ENCODE measurements around the gene SLC23A2.
A peak's percentile ranks its signal among the peaks of the same experiment; 100 is the strongest.

SLC23A2 gene

GRCh38 chr20:4876301-4876700 lies 125.0 kb downstream of the SLC23A2 start:
- no peak for FAIRE-seq
- TF ChIP-seq POU2F2 (IDR thresholded peaks at IDR 0.05; ENCODE audit: low read depth, low read length) (no peak), PAX5 (IDR thresholded peaks at IDR 0.05; ENCODE audit: insufficient read depth, low read length, severe bottlenecking) (no peak), POLR2A (IDR thresholded peaks at IDR 0.05; ENCODE audit: low read depth, low read length) (no peak), POLR2AphosphoS5 (IDR thresholded peaks at IDR 0.05; ENCODE audit: low read depth, low read length) (no peak), SPI1 (IDR thresholded peaks at IDR 0.05; ENCODE audit: low read depth, low read length) (no peak), TAF1 (IDR thresholded peaks at IDR 0.05; ENCODE audit: low read depth, low read length) (no peak)
- no peak for DNase-seq (ENCODE audit: insufficient read length, low spot score)

GRCh38 chr20:4875578-4876067 lies 125.7 kb downstream of the SLC23A2 start:
- TF ChIP-seq POLR2A (IDR thresholded peaks at IDR 0.05; ENCODE audit: low read depth, low read length) (no peak), PAX5 (IDR thresholded peaks at IDR 0.05; ENCODE audit: insufficient read depth, low read length, severe bottlenecking) (no peak), TAF1 (IDR thresholded peaks at IDR 0.05; ENCODE audit: low read depth, low read length) (no peak), POLR2AphosphoS5 (IDR thresholded peaks at IDR 0.05; ENCODE audit: low read depth, low read length) (no peak), SPI1 (IDR thresholded peaks at IDR 0.05; ENCODE audit: low read depth, low read length) (no peak), POU2F2 (IDR thresholded peaks at IDR 0.05; ENCODE audit: low read depth, low read length) (no peak)
- FAIRE-seq (peak; percentile 74), DNase-seq (ENCODE audit: insufficient read length, low spot score) (no peak)

GRCh38 chr20:4873396-4873795 lies 127.9 kb downstream of the SLC23A2 start:
- DNase-seq (ENCODE audit: insufficient read length, low spot score) (no peak), FAIRE-seq (no peak)
- TF ChIP-seq POLR2AphosphoS5 (IDR thresholded peaks at IDR 0.05; ENCODE audit: low read depth, low read length) (no peak), PAX5 (IDR thresholded peaks at IDR 0.05; ENCODE audit: insufficient read depth, low read length, severe bottlenecking) (no peak), POU2F2 (IDR thresholded peaks at IDR 0.05; ENCODE audit: low read depth, low read length) (no peak), SPI1 (IDR thresholded peaks at IDR 0.05; ENCODE audit: low read depth, low read length) (no peak), TAF1 (IDR thresholded peaks at IDR 0.05; ENCODE audit: low read depth, low read length) (no peak), POLR2A (IDR thresholded peaks at IDR 0.05; ENCODE audit: low read depth, low read length) (no peak)

GRCh38 chr20:4871486-4871885 lies 129.8 kb downstream of the SLC23A2 start:
- no peak for FAIRE-seq
- TF ChIP-seq PAX5 (IDR thresholded peaks at IDR 0.05; ENCODE audit: insufficient read depth, low read length, severe bottlenecking) (no peak), SPI1 (IDR thresholded peaks at IDR 0.05; ENCODE audit: low read depth, low read length) (no peak), POLR2AphosphoS5 (IDR thresholded peaks at IDR 0.05; ENCODE audit: low read depth, low read length) (no peak), TAF1 (IDR thresholded peaks at IDR 0.05; ENCODE audit: low read depth, low read length) (no peak), POU2F2 (IDR thresholded peaks at IDR 0.05; ENCODE audit: low read depth, low read length) (no peak), POLR2A (IDR thresholded peaks at IDR 0.05; ENCODE audit: low read depth, low read length) (no peak)
- DNase-seq (ENCODE audit: insufficient read length, low spot score), result no peak

- TF ChIP-seq TAF1 (IDR thresholded peaks at IDR 0.05; ENCODE audit: low read depth, low read length), result no peak
- no peak for TF ChIP-seq SPI1 (IDR thresholded peaks at IDR 0.05; ENCODE audit: low read depth, low read length)
- TF ChIP-seq POU2F2 (IDR thresholded peaks at IDR 0.05; ENCODE audit: low read depth, low read length), result no peak
- no peak for TF ChIP-seq POLR2A (IDR thresholded peaks at IDR 0.05; ENCODE audit: low read depth, low read length)
- TF ChIP-seq POLR2AphosphoS5 (IDR thresholded peaks at IDR 0.05; ENCODE audit: low read depth, low read length), result no peak
- TF ChIP-seq PAX5 (IDR thresholded peaks at IDR 0.05; ENCODE audit: insufficient read depth, low read length, severe bottlenecking), result no peak
- FAIRE-seq, result no peak
These were observed 130.4 kb downstream of the SLC23A2 start for GRCh38 chr20:4870906-4871305.

GRCh38 chr20:4869290-4870193 lies 131.8 kb downstream of the SLC23A2 start:
- TF ChIP-seq TAF1 (IDR thresholded peaks at IDR 0.05; ENCODE audit: low read depth, low read length), result no peak
- no peak for TF ChIP-seq PAX5 (IDR thresholded peaks at IDR 0.05; ENCODE audit: insufficient read depth, low read length, severe bottlenecking)
- DNase-seq (ENCODE audit: insufficient read length, low spot score) (no peak), FAIRE-seq (no peak)

More at GRCh38 chr20:4870906-4871305, 130.4 kb downstream of the SLC23A2 start:
- no peak for DNase-seq (ENCODE audit: insufficient read length, low spot score)

GRCh38 chr20:4867051-4867450 lies 134.3 kb downstream of the SLC23A2 start:
- TF ChIP-seq POU2F2 (IDR thresholded peaks at IDR 0.05; ENCODE audit: low read depth, low read length) (no peak), PAX5 (IDR thresholded peaks at IDR 0.05; ENCODE audit: insufficient read depth, low read length, severe bottlenecking) (no peak), SPI1 (IDR thresholded peaks at IDR 0.05; ENCODE audit: low read depth, low read length) (no peak), POLR2AphosphoS5 (IDR thresholded peaks at IDR 0.05; ENCODE audit: low read depth, low read length) (no peak), TAF1 (IDR thresholded peaks at IDR 0.05; ENCODE audit: low read depth, low read length) (no peak), POLR2A (IDR thresholded peaks at IDR 0.05; ENCODE audit: low read depth, low read length) (no peak)
- DNase-seq (ENCODE audit: insufficient read length, low spot score), result no peak
- no peak for FAIRE-seq

- FAIRE-seq (no peak), DNase-seq (ENCODE audit: insufficient read length, low spot score) (no peak)
These were observed 134.9 kb downstream of the SLC23A2 start for GRCh38 chr20:4866429-4866828.

GRCh38 chr20:4864311-4864752 lies 137.0 kb downstream of the SLC23A2 start:
- no peak for DNase-seq (ENCODE audit: insufficient read length, low spot score)
- TF ChIP-seq PAX5 (IDR thresholded peaks at IDR 0.05; ENCODE audit: insufficient read depth, low read length, severe bottlenecking), result no peak
- no peak; the same call in 1 of the 2 replicates for TF ChIP-seq POLR2A (IDR thresholded peaks at IDR 0.05; ENCODE audit: low read depth, low read length)
- TF ChIP-seq POU2F2 (IDR thresholded peaks at IDR 0.05; ENCODE audit: low read depth, low read length), result no peak
- TF ChIP-seq TAF1 (IDR thresholded peaks at IDR 0.05; ENCODE audit: low read depth, low read length), result no peak
- TF ChIP-seq SPI1 (IDR thresholded peaks at IDR 0.05; ENCODE audit: low read depth, low read length), result no peak
- no peak for TF ChIP-seq POLR2AphosphoS5 (IDR thresholded peaks at IDR 0.05; ENCODE audit: low read depth, low read length)
- FAIRE-seq, result no peak

More at GRCh38 chr20:4866429-4866828, 134.9 kb downstream of the SLC23A2 start:
- TF ChIP-seq TAF1 (IDR thresholded peaks at IDR 0.05; ENCODE audit: low read depth, low read length), result no peak
- no peak for TF ChIP-seq POLR2A (IDR thresholded peaks at IDR 0.05; ENCODE audit: low read depth, low read length)
- TF ChIP-seq PAX5 (IDR thresholded peaks at IDR 0.05; ENCODE audit: insufficient read depth, low read length, severe bottlenecking), result no peak
- no peak for TF ChIP-seq POU2F2 (IDR thresholded peaks at IDR 0.05; ENCODE audit: low read depth, low read length)
- no peak for TF ChIP-seq POLR2AphosphoS5 (IDR thresholded peaks at IDR 0.05; ENCODE audit: low read depth, low read length)
- TF ChIP-seq SPI1 (IDR thresholded peaks at IDR 0.05; ENCODE audit: low read depth, low read length), result no peak
